Measurements from ENCODE around the gene GRIK4. TPM values are rescaled to one million over a fixed set of nuclear protein-coding genes. Genes with fewer than 3 reads are reported as not detected.

The GRIK4 gene
- total and polyA plus RNA-seq, 11 donors = 0.04 to 0.45 (median 0.12) TPM; not detected in 6

GRCh38 chr11:120563703-120564572, 52.4 kb downstream of the GRIK4 start:
- no peak for TF ChIP-seq CTCF (IDR thresholded peaks at IDR 0.05)
- TF ChIP-seq POLR2A (IDR thresholded peaks at IDR 0.05) = no peak
- Histone ChIP-seq H3K9me3 (no peaks in the 10 kb centered on the region), H3K27ac (peak overlapping the region in 8 of 12 donors; percentile 2 to 83 (median 55)), H3K4me3 (peak overlapping the region; percentile 14 to 52 (median 46)), H3K36me3 (no peaks in the 10 kb centered on the region), H3K27me3 (peaks cover 0 to 32% (median 3%) of the 10 kb centered on the region in 9 donors), H3K4me1 (peaks cover 0 to 35% (median 22%) of the 10 kb centered on the region in 12 donors)
- 18 to 38% (median 23%) methylated on average over 28 to 53 of the region's 53 CpGs for WGBS, 4 donors
- DNase-seq = peak in 4 of 5 donors; percentile 37 to 57 (median 45)
- ATAC-seq = peak in 3 of 4 donors; percentile 6 to 56 (median 37)
- intact Hi-C loops (cut with DNase I) = no loop called here

- 1 to 2% (median 2%) methylated on average over 12 to 75 of the region's 75 CpGs for WGBS, 4 donors
- Histone ChIP-seq H3K27ac (peak overlapping the region in 6 of 12 donors; percentile 23 to 83 (median 62)), H3K4me3 (peak overlapping the region; percentile 14 to 52 (median 46))
These were observed 53.2 kb downstream of the GRIK4 start for GRCh38 chr11:120564573-120565311.

GRCh38 chr11:120565466-120566155, 54.1 kb downstream of the GRIK4 start:
- peaks cover 0 to 32% (median 3%) of the 10 kb centered on the region in 9 donors for H3K27me3 ChIP-seq
- H3K27ac ChIP-seq = peak overlapping the region in 5 of 12 donors; percentile 53 to 83 (median 67)
- TF ChIP-seq POLR2A (IDR thresholded peaks at IDR 0.05) = no peak
- no peak for TF ChIP-seq CTCF (IDR thresholded peaks at IDR 0.05)
- no peak for DNase-seq
- no peaks in the 10 kb centered on the region for H3K36me3 ChIP-seq
- no peak for ATAC-seq
- intact Hi-C loops (cut with DNase I) = no loop called here
- H3K4me1 ChIP-seq = peaks cover 0 to 35% (median 22%) of the 10 kb centered on the region in 12 donors
- H3K4me3 ChIP-seq = peak overlapping the region in 4 of 12 donors; percentile 40 to 52 (median 46)
- WGBS, 4 donors = 86 to 87% (median 87%) methylated on average over 14 of the region's 14 CpGs
- no peaks in the 10 kb centered on the region for H3K9me3 ChIP-seq

More at GRCh38 chr11:120564573-120565311, 53.2 kb downstream of the GRIK4 start:
- peaks cover 0 to 32% (median 3%) of the 10 kb centered on the region in 9 donors for H3K27me3 ChIP-seq
- ATAC-seq (peak in 3 of 4 donors; percentile 63 to 72 (median 65)), DNase-seq (peak; percentile 46 to 70 (median 63))
- H3K9me3 ChIP-seq = no peaks in the 10 kb centered on the region
- H3K36me3 ChIP-seq = no peaks in the 10 kb centered on the region
- H3K4me1 ChIP-seq = peaks cover 0 to 35% (median 22%) of the 10 kb centered on the region in 12 donors
- intact Hi-C loops (cut with DNase I) = no loop called here
- TF ChIP-seq CTCF (IDR thresholded peaks at IDR 0.05) (peak in 2 of 12 donors; percentile 23 to 31), POLR2A (IDR thresholded peaks at IDR 0.05) (no peak)
